Liver (tissue), 3 donors: Measurements from ENCODE around the gene CASZ1.

Experiments
- CTCF ChIP-seq: fragments of 150-350 bp; IDR thresholded peaks from 2 replicates; pipeline ENCODE4 v1.5.1; 2017; ENCODE audit warnings: improper control_type of control experiment, low read depth, low read length; ENCODE audit not compliant: missing input control
- REST ChIP-seq: IDR thresholded peaks from 2 replicates; pipeline ENCODE4 v1.6.1; 2016; ENCODE audit warnings: antibody characterized with exemption, mild to moderate bottlenecking
- TAF1 ChIP-seq: conservative IDR thresholded peaks from 2 replicates; pipeline ENCODE4 v1.6.1; 2016; ENCODE audit warnings: antibody characterized with exemption, mild to moderate bottlenecking
- donor health status: healthy.
- donor health status: healthy.

- TF ChIP-seq CTCF, result no peak
- no peak for TF ChIP-seq TAF1
- no peak for TF ChIP-seq REST
Observed at GRCh38 chr1:10823000-10823401, 26.6 kb upstream of the CASZ1 start.
